Activated naive CD4-positive, alpha-beta T cell treated with anti-CD3 and anti-CD28 coated beads for 36 hours (primary cell): Measurements from ENCODE around the gene TRABD2A. TPM values are rescaled to one million over a fixed set of nuclear protein-coding genes. Genes with fewer than 3 reads are reported as not detected.
A peak's percentile ranks its signal among the peaks of the same experiment; 100 is the strongest.

Experiments
- CTCF ChIA-PET: fragments of 350-600 bp; sonication (Branson Sonifier 250); formaldehyde crosslinking; loops from one replicate; lab custom pipeline; 2021; ENCODE audit warnings: antibody characterized with exemption; lab: Charles Lee
- DNase-seq: peaks from one replicate; pipeline ENCODE4 v3.0.0-alpha.2; 2020
- H3K27ac Mint-ChIP-seq: one replicate; pipeline ENCODE4 v1.8.0; 2021; ENCODE audit warnings: mild to moderate bottlenecking, mixed read lengths
- H3K27me3 Mint-ChIP-seq: one replicate; pipeline ENCODE4 v1.8.0; 2021; ENCODE audit warnings: low read depth, mixed read lengths
- H3K36me3 Mint-ChIP-seq: one replicate; pipeline ENCODE4 v1.8.0; 2021; ENCODE audit warnings: low read depth, mixed read lengths
- H3K4me1 Mint-ChIP-seq: one replicate; pipeline ENCODE4 v1.8.0; 2021; ENCODE audit warnings: low read depth, mixed read lengths
- H3K4me3 Mint-ChIP-seq: one replicate; pipeline ENCODE4 v1.8.0; 2021; ENCODE audit warnings: mild to moderate bottlenecking, moderate library complexity, mixed read lengths
- H3K9me3 Mint-ChIP-seq: one replicate; pipeline ENCODE4 v1.8.0; 2021; ENCODE audit warnings: mixed read lengths
- intact Hi-C: fragments of 100-400 bp; cut with micrococcal nuclease; formaldehyde crosslinking; loops from one replicate; pipeline ENCODE4 v1.15.1; 2023
- total RNA-seq, 2 experiments: library from RNA; stranded (reverse); gene quantifications; one replicate each; pipeline ENCODE4 v1.2.3, GENCODE V29; 2021

The TRABD2A gene
- total RNA-seq, 2 experiments from 2014 or later, result 40.4 to 41.7 TPM

DNA sequence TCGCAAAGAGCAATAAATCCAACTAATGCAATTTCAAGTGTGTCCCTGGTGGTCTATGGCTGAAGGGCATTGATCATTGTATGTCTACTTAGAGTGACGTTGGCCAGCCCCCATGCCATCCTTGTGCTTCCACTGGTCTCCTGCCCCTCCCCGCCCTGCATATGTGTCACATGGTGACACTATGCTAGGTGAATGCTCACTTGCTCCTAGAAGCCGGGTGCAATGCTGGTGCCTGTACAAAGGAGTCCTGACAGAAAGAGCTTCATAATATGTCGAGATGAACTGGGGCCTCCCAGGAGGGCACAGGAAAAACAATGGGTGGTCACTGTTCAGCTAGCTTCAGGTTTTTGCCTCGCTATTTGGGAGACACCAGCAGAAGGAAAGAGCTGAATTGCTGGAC, 5.9 kb upstream of the TRABD2A start:
- DNase-seq, result no peak
- H3K9me3 Mint-ChIP-seq, result no peaks in the 10 kb centered on the region
- CTCF ChIA-PET, result interaction anchor here (1.0 to 5.7 kb wide), 4 partner anchors 33 to 53 kb away, joined by 3 to 61 read pairs (median 4); no protein-coding TSS in a partner anchor
- no peak overlapping the region for H3K4me3 Mint-ChIP-seq
- peak overlapping the region; percentile 53 for H3K27ac Mint-ChIP-seq
- H3K4me1 Mint-ChIP-seq, result peaks cover 65% of the 10 kb centered on the region
- intact Hi-C loops, result no loop called here
- no peaks in the 10 kb centered on the region for H3K27me3 Mint-ChIP-seq
- no peaks in the 10 kb centered on the region for H3K36me3 Mint-ChIP-seq

DNA sequence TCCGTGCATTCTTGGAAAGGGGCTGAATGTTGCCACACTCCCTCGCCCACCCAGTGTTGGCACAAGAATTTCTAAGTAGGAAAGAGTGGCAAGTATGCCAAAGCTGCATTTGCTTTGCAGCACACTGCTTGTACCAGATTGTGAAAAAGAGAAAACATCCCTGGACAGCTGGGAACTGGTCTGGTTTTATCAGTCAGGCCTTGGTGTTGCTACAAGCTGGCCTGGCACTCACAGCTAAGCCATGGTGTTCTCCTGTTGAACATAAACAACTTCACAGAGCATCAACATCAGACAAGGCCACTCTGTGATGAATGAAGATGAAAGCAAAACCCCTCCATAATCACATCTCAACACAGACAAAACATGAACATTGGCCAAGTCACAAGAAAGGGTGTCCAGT, 4.2 kb upstream of the TRABD2A start:
- H3K4me3 Mint-ChIP-seq, result no peak overlapping the region
- CTCF ChIA-PET, result interaction anchor here (1.0 kb wide), 1 partner anchor 40 kb away, joined by 3 read pairs; no protein-coding TSS in a partner anchor
- H3K27ac Mint-ChIP-seq, result no peak overlapping the region
- H3K36me3 Mint-ChIP-seq, result peaks cover 2% of the 10 kb centered on the region
- peaks cover 61% of the 10 kb centered on the region for H3K4me1 Mint-ChIP-seq
- H3K27me3 Mint-ChIP-seq, result no peaks in the 10 kb centered on the region
- H3K9me3 Mint-ChIP-seq, result no peaks in the 10 kb centered on the region
- intact Hi-C loops, result no loop called here
- DNase-seq, result no peak

- Mint-ChIP-seq H3K27me3 (no peaks in the 10 kb centered on the region), H3K9me3 (no peaks in the 10 kb centered on the region), H3K27ac (no peak overlapping the region), H3K4me3 (no peak overlapping the region), H3K4me1 (peaks cover 56% of the 10 kb centered on the region), H3K36me3 (peaks cover 4% of the 10 kb centered on the region)
- CTCF ChIA-PET, result interaction anchor here (1.0 kb wide), 1 partner anchor 41 kb away, joined by 3 read pairs; no protein-coding TSS in a partner anchor
- DNase-seq, result no peak
- intact Hi-C loops, result loop anchor here (5.0 kb wide), 1 partner anchor 252 kb away; no protein-coding TSS in a partner anchor
These were observed 3.6 kb upstream of the TRABD2A start for GRCh38 chr2:84884449-84884848.

- Mint-ChIP-seq H3K4me3 (peak overlapping the region; percentile 87), H3K27me3 (no peaks in the 10 kb centered on the region), H3K27ac (peak overlapping the region; percentile 97), H3K4me1 (peaks cover 48% of the 10 kb centered on the region), H3K9me3 (no peaks in the 10 kb centered on the region), H3K36me3 (peaks cover 5% of the 10 kb centered on the region)
- CTCF ChIA-PET, result interaction anchor here (0.5 to 8.0 kb wide), 28 partner anchors 11 to 389 kb away, joined by 3 to 75 read pairs (median 4); no protein-coding TSS in a partner anchor
- intact Hi-C loops, result loop anchor here (1.0 to 5.0 kb wide), 10 partner anchors 16 to 388 kb away; partner anchors contain the start of gene DNAH6
- DNase-seq, result no peak
These were observed 2.1 kb upstream of the TRABD2A start for GRCh38 chr2:84882775-84883550.

DNA sequence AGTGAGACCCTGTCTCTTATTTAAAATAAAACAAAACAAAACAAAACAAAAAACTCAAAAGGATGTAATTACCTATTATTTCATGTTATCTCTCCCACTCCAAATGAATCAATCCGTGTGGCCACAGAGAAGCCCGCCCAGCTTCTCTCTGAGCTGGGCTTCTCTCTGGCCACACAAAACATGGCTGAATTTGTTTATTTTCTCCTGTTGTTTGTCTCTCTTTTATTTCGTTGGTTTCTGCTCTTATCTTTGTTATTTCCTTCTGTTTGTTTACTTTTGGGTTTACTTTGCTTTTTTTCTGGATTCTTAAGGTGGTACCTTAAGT, 1.5 kb upstream of the TRABD2A start:
- intact Hi-C loops, result loop anchor here (1.0 to 5.0 kb wide), 10 partner anchors 16 to 387 kb away; partner anchors contain the start of gene DNAH6
- CTCF ChIA-PET, result interaction anchor here (0.6 to 8.0 kb wide), 25 partner anchors 12 to 389 kb away, joined by 3 to 75 read pairs (median 4); no protein-coding TSS in a partner anchor
- DNase-seq, result no peak
- Mint-ChIP-seq H3K27me3 (no peaks in the 10 kb centered on the region), H3K9me3 (no peaks in the 10 kb centered on the region), H3K27ac (peak overlapping the region; percentile 97), H3K4me3 (peak overlapping the region; percentile 87), H3K36me3 (peaks cover 5% of the 10 kb centered on the region), H3K4me1 (peaks cover 50% of the 10 kb centered on the region)

DNA sequence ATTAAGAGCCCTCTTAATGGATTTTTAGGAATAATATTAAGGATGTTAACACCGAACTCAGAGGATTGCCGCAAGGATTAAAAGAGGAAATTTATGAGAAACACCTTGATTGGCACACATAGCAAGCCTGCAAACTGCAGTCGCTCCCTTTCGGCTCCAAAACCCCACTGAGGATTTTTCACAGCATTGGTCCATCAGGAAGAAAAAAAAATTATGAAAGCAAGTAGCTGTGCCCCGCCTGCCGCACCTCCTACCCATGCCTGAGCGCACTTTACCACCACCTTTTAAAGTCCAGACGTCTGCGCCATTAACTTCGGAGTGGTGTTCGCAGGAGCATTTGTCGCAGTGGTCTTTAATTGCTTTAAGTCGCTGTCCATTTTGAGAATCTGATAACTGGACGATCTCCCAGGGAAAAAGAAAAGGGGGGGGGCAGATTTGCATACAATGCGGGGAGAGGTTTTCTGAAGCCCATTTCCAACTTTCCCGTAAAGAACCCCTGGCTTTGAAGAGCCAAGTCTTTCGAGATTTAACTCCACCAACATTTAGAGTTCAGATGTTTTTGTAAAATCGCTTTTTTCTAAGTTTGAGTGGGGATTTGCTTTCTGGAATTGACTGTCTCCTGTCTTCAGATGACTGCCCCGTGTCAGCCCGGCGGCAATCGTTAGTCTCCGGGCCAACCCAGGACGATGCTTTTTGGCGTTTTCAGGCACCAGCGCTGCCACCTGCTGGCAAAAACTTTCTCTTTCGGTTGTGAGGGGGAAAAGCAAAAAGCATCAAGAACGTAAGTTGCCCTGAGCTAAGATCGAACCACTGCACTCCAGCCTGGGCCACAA, 913 bp upstream of the TRABD2A start:
- Mint-ChIP-seq H3K9me3 (no peaks in the 10 kb centered on the region), H3K27me3 (no peaks in the 10 kb centered on the region), H3K27ac (peak overlapping the region; percentile 97), H3K36me3 (peaks cover 5% of the 10 kb centered on the region), H3K4me3 (peak overlapping the region; percentile 87), H3K4me1 (peaks cover 51% of the 10 kb centered on the region)
- DNase-seq, result peak; percentile 97
- intact Hi-C loops, result loop anchor here (1.0 to 5.0 kb wide), 15 partner anchors 8 to 386 kb away; partner anchors contain the start of genes DNAH6 and TMSB10
- CTCF ChIA-PET, result interaction anchor here (0.6 to 8.0 kb wide), 28 partner anchors 12 to 388 kb away, joined by 3 to 75 read pairs (median 4); no protein-coding TSS in a partner anchor

- Mint-ChIP-seq H3K9me3 (no peaks in the 10 kb centered on the region), H3K4me1 (peaks cover 55% of the 10 kb centered on the region), H3K4me3 (peak overlapping the region; percentile 93), H3K27ac (peak overlapping the region; percentile 92), H3K36me3 (peaks cover 10% of the 10 kb centered on the region), H3K27me3 (no peaks in the 10 kb centered on the region)
- no peak for DNase-seq
- CTCF ChIA-PET, result interaction anchor here (0.7 to 8.0 kb wide), 11 partner anchors 9 to 363 kb away, joined by 3 to 75 read pairs (median 4); partner anchors contain the start of gene TMSB10
- intact Hi-C loops, result loop anchor here (2.0 to 5.0 kb wide), 3 partner anchors 48 to 248 kb away; no protein-coding TSS in a partner anchor
These were observed 564 bp downstream of the TRABD2A start for GRCh38 chr2:84880395-84880644.

DNA sequence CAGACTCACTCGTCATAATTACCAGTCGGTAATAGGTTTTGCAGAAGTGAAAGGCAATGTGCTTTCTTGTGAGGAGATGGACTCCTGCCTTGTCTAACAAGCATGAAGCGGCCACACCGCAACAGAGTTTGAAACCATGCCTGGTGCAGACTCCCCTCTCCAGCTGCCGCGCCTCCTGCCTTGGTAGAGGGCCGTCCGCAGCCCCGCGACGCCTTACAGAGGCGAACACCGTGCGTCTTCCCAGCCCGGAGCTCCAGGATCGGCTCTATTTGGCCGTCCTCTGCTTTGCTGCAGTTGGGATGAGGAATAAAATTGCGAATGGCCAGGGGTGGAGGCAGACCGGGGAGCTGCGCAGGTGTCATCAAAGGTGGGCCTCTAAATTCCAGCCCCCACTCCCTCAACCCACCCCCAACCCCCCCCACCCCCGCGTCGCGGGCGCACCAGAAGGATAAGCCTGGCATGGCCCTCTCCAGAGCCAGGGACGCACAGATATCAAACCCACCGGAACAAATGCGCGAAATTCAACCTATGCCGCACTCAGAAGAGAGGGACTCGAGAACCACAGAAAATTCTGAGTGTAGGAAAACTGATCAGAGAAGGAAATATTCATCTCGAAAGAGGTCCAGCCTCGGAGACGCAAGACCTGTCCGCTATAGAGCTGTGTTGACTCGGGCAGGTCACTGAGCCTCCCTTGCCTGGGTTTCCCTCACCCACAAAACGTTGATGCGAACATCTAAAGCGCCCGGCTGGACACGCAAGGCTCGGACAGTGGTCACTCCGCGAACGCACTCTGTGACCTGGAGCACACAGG, 1.1 kb downstream of the TRABD2A start:
- peaks cover 15% of the 10 kb centered on the region for H3K36me3 Mint-ChIP-seq
- CTCF ChIA-PET, result interaction anchor here (0.7 to 8.0 kb wide), 14 partner anchors 10 to 363 kb away, joined by 3 to 75 read pairs (median 4); partner anchors contain the start of gene TMSB10
- peaks cover 60% of the 10 kb centered on the region for H3K4me1 Mint-ChIP-seq
- no peaks in the 10 kb centered on the region for H3K27me3 Mint-ChIP-seq
- intact Hi-C loops, result loop anchor here (2.0 to 5.0 kb wide), 3 partner anchors 47 to 247 kb away; no protein-coding TSS in a partner anchor
- DNase-seq, result peak; percentile 53
- H3K9me3 Mint-ChIP-seq, result no peaks in the 10 kb centered on the region
- peak overlapping the region; percentile 93 for H3K4me3 Mint-ChIP-seq
- H3K27ac Mint-ChIP-seq, result peak overlapping the region; percentile 92

- peaks cover 21% of the 10 kb centered on the region for H3K36me3 Mint-ChIP-seq
- intact Hi-C loops, result no loop called here
- peaks cover 62% of the 10 kb centered on the region for H3K4me1 Mint-ChIP-seq
- H3K27ac Mint-ChIP-seq, result peak overlapping the region; percentile 92
- H3K4me3 Mint-ChIP-seq, result peak overlapping the region; percentile 93
- H3K27me3 Mint-ChIP-seq, result no peaks in the 10 kb centered on the region
- no peaks in the 10 kb centered on the region for H3K9me3 Mint-ChIP-seq
- DNase-seq, result no peak
- CTCF ChIA-PET, result interaction anchor here (0.6 to 8.0 kb wide), 8 partner anchors 19 to 191 kb away, joined by 3 to 75 read pairs (median 4); no protein-coding TSS in a partner anchor
These were observed 1.8 kb downstream of the TRABD2A start for GRCh38 chr2:84878896-84879583.

- CTCF ChIA-PET, result interaction anchor here (0.5 to 8.0 kb wide), 7 partner anchors 19 to 228 kb away, joined by 3 to 75 read pairs (median 9); no protein-coding TSS in a partner anchor
- DNase-seq, result peak; percentile 24
- Mint-ChIP-seq H3K4me3 (peak overlapping the region; percentile 93), H3K36me3 (peaks cover 21% of the 10 kb centered on the region), H3K4me1 (peaks cover 64% of the 10 kb centered on the region), H3K9me3 (no peaks in the 10 kb centered on the region), H3K27ac (peak overlapping the region; percentile 92), H3K27me3 (no peaks in the 10 kb centered on the region)
- intact Hi-C loops, result no loop called here
These were observed 2.4 kb downstream of the TRABD2A start for GRCh38 chr2:84878459-84878858.

GRCh38 chr2:84876369-84876768, 4.5 kb downstream of the TRABD2A start:
- DNase-seq, result peak; percentile 4
- Mint-ChIP-seq H3K27ac (peak overlapping the region; percentile 92), H3K4me1 (peaks cover 72% of the 10 kb centered on the region), H3K4me3 (peak overlapping the region; percentile 20), H3K36me3 (peaks cover 28% of the 10 kb centered on the region), H3K9me3 (no peaks in the 10 kb centered on the region), H3K27me3 (no peaks in the 10 kb centered on the region)
- intact Hi-C loops, result no loop called here
- CTCF ChIA-PET, result interaction anchor here (0.6 to 8.0 kb wide), 8 partner anchors 9 to 384 kb away, joined by 3 to 75 read pairs (median 10); no protein-coding TSS in a partner anchor
